B cell (primary cell): ENCODE measurements around the gene SHE. TPM values are rescaled to one million over a fixed set of nuclear protein-coding genes. Genes with fewer than 3 reads are reported as not detected.

ENCODE experiments used
- ATAC-seq: fragments of 200-7000 bp; cut with Tn5 transposase; one replicate; pipeline ENCODE4 v1.10.0; 2021; ENCODE audit warnings: low read depth, mild to moderate bottlenecking, moderate number of reproducible peaks, moderate library complexity
- CTCF ChIA-PET: fragments of 350-600 bp; sonication (Branson Sonifier 250); formaldehyde crosslinking; loops from one replicate; lab custom pipeline; 2021; ENCODE audit warnings: antibody characterized with exemption, inconsistent platforms; lab: Charles Lee
- POLR2A ChIA-PET: fragments of 350-600 bp; sonication (Branson Sonifier 250); formaldehyde crosslinking; loops from one replicate; lab custom pipeline; 2021; ENCODE audit warnings: antibody characterized with exemption; lab: Charles Lee
- DNase-seq: peaks from one replicate; pipeline ENCODE4 v3.0.0; 2013
- H2AFZ ChIP-seq: 2 replicates; pipeline ENCODE4 v1.6.1; 2012; ENCODE audit warnings: mild to moderate bottlenecking, low read depth, low read length; ENCODE audit not compliant: insufficient read depth, poor library complexity, severe bottlenecking
- H3K27ac ChIP-seq, 2 donors: 1 replicate in 1 of 2; 2 replicates in 1 of 2; pipeline ENCODE4 v1.5.1; 2012 to 2013; ENCODE audit warnings: low read length in 2 of 2, mild to moderate bottlenecking in 2 of 2, moderate library complexity in 1 of 2
- H3K27me3 ChIP-seq, 4 experiments: fragments of 200-600 bp in 1 of 4; sonication (generic) in 1 of 4; replicated peaks in 1 of 4; 1 replicate in 2 of 4; 2 replicates in 2 of 4; pipeline versions ENCODE4 v1.6.1 to v1.7.0; 2013 to 2016; ENCODE audit warnings: low read length in 3 of 4, mild to moderate bottlenecking in 2 of 4, mixed read lengths in 1 of 4, moderate library complexity in 1 of 4; ENCODE audit not compliant: insufficient read depth in 4 of 4, control insufficient read depth in 3 of 4; ENCODE audit errors: control extremely low read depth in 1 of 4
- H3K36me3 ChIP-seq, 2 experiments: replicated peaks in 1 of 2; 1 replicate in 1 of 2; 2 replicates in 1 of 2; pipeline versions ENCODE4 v1.6.1 to v1.7.1; 2013; ENCODE audit warnings: low read length in 1 of 2; ENCODE audit not compliant: insufficient read depth in 2 of 2, control insufficient read depth in 1 of 2; ENCODE audit errors: control extremely low read depth in 1 of 2, extremely low read depth in 1 of 2
- H3K4me1 ChIP-seq, 2 donors: fragments of 200-600 bp in 1 of 2; sonication (generic) in 1 of 2; 1 replicate in 1 of 2; 2 replicates in 1 of 2; pipeline versions ENCODE4 v1.5.1 to v1.6.1; 2013 to 2017; ENCODE audit warnings: low read length in 2 of 2; ENCODE audit not compliant: control insufficient read depth in 2 of 2, insufficient read depth in 2 of 2
- H3K4me2 ChIP-seq: replicated peaks from 2 replicates; pipeline ENCODE3; 2012; ENCODE audit warnings: mild to moderate bottlenecking, low read depth, low read length; ENCODE audit not compliant: poor library complexity, severe bottlenecking
- H3K4me3 ChIP-seq, 5 experiments: fragments of 200-600 bp in 1 of 5; sonication (generic) in 1 of 5; 1 replicate in 3 of 5; 2 replicates in 2 of 5; pipeline versions ENCODE4 v1.5.1 to v1.7.0; 2011 to 2016; ENCODE audit warnings: low read length in 4 of 5, mild to moderate bottlenecking in 4 of 5, low read depth in 2 of 5, control low read depth in 1 of 5, moderate library complexity in 1 of 5; ENCODE audit not compliant: insufficient read depth in 1 of 5; ENCODE audit errors: control extremely low read depth in 1 of 5, extremely low read depth in 1 of 5
- H3K79me2 ChIP-seq: fragments of 200-600 bp; sonication (generic); one replicate; pipeline ENCODE4 v1.6.0; 2016; ENCODE audit warnings: low read length; ENCODE audit not compliant: control insufficient read depth, insufficient read depth
- H3K9ac ChIP-seq: fragments of 200-600 bp; sonication (generic); 2 replicates; pipeline ENCODE4 v1.6.1; 2017; ENCODE audit warnings: mild to moderate bottlenecking, low read length, moderate library complexity
- H3K9me3 ChIP-seq, 3 donors: one replicate each; pipeline versions ENCODE4 v1.6.1 to v1.7.1; 2013; ENCODE audit warnings: low read length in 2 of 3; ENCODE audit not compliant: control insufficient read depth in 2 of 3, insufficient read depth in 1 of 3; ENCODE audit errors: control extremely low read depth in 1 of 3
- H4K20me1 ChIP-seq: 2 replicates; pipeline ENCODE4 v1.6.0; 2012; ENCODE audit warnings: mild to moderate bottlenecking, low read length; ENCODE audit not compliant: insufficient read depth, control insufficient read depth, poor library complexity, severe bottlenecking
- H3K27ac Mint-ChIP-seq: one replicate; pipeline ENCODE4 v1.8.0; 2021; ENCODE audit warnings: mixed read lengths
- H3K27me3 Mint-ChIP-seq: one replicate; pipeline ENCODE4 v1.8.0; 2021; ENCODE audit warnings: mixed read lengths
- H3K4me1 Mint-ChIP-seq: one replicate; pipeline ENCODE4 v1.8.0; 2021; ENCODE audit warnings: mixed read lengths
- H3K4me3 Mint-ChIP-seq: one replicate; pipeline ENCODE4 v1.8.0; 2021; ENCODE audit warnings: mixed read lengths
- H3K9me3 Mint-ChIP-seq: one replicate; pipeline ENCODE4 v1.8.0; 2022; ENCODE audit warnings: mixed read lengths; ENCODE audit not compliant: insufficient read depth
- CTCF ChIP-seq: fragments of 200-600 bp; IDR thresholded peaks from one replicate; pipeline ENCODE4 v1.8.0; 2022; ENCODE audit warnings: antibody characterized with exemption, mild to moderate bottlenecking
- EZH2 ChIP-seq: IDR thresholded peaks from 2 replicates; pipeline ENCODE4 v1.6.1; 2012; ENCODE audit warnings: borderline replicate concordance, low read depth, mild to moderate bottlenecking, moderate library complexity, low read length; ENCODE audit not compliant: insufficient read depth, poor library complexity, severe bottlenecking
- WGBS: methylation state at CpG from one replicate; pipeline ENCODE4 v1.1.5; 2013; ENCODE audit warnings: missing lambda C conversion rate; ENCODE audit not compliant: insufficient coverage; 5-methylcytosine and 5-hydroxymethylcytosine counted together
- intact Hi-C: fragments of 100-400 bp; cut with micrococcal nuclease; formaldehyde crosslinking; loops from one replicate; pipeline ENCODE4 v1.10.0; 2022
- polyA plus RNA-seq: library from polyadenylated mRNA; depleted of rRNA; stranded (reverse); fragments of >200 nt; gene quantifications from 2 replicates; pipeline ENCODE4 v1.2.3, GENCODE V29; 2012
- total RNA-seq, 2 donors: library from RNA; stranded (reverse); fragments of 120-200 nt in 1 of 2; gene quantifications; 1 replicate in 1 of 2; 2 replicates in 1 of 2; pipeline versions ENCODE4 v1.2.3 to v1.2.4, GENCODE V29; 2013 to 2022

Gene SHE
- total and polyA plus RNA-seq, 2 donors (not counting 1 experiment from before 2014, with no cell fraction given): 0.01 TPM; not detected in 1

GRCh38 chr1:154459080-154459479, 43.1 kb downstream of the SHE start:
- Mint-ChIP-seq H3K27ac (no peak overlapping the region), H3K4me1 (no peaks in the 10 kb centered on the region)

GRCh38 chr1:154456631-154457030, 45.6 kb downstream of the SHE start:
- intact Hi-C loops: no loop called here
- Mint-ChIP-seq H3K9me3 (no peaks in the 10 kb centered on the region), H3K4me3 (no peak overlapping the region), H3K27ac (no peak overlapping the region), H3K27me3 (no peaks in the 10 kb centered on the region), H3K4me1 (no peaks in the 10 kb centered on the region)
- TF ChIP-seq EZH2 (no peak), CTCF (no peak)
- H3K9me3 ChIP-seq: no peaks in the 10 kb centered on the region
- POLR2A ChIA-PET: no interaction called here
- H3K79me2 ChIP-seq: no peaks in the 10 kb centered on the region
- no peak overlapping the region for H2AFZ ChIP-seq
- no peaks in the 10 kb centered on the region for H3K4me1 ChIP-seq
- no peaks in the 10 kb centered on the region for H3K36me3 ChIP-seq
- no peaks in the 10 kb centered on the region for H3K27me3 ChIP-seq
- DNase-seq (no peak), ATAC-seq (no peak)
- H3K4me2 ChIP-seq: no peak overlapping the region
- CTCF ChIA-PET: no interaction called here
- no peak overlapping the region for H3K4me3 ChIP-seq
- H4K20me1 ChIP-seq: no peaks in the 10 kb centered on the region
- WGBS: 91% methylated on average over 4 of the region's 6 CpGs
- no peak overlapping the region for H3K27ac ChIP-seq
- no peak overlapping the region for H3K9ac ChIP-seq

More at GRCh38 chr1:154459080-154459479, 43.1 kb downstream of the SHE start:
- Histone ChIP-seq H3K27ac (no peak overlapping the region), H2AFZ (no peak overlapping the region), H3K27me3 (no peaks in the 10 kb centered on the region), H3K4me2 (no peak overlapping the region), H3K4me3 (no peak overlapping the region), H3K4me1 (no peaks in the 10 kb centered on the region), H3K79me2 (no peaks in the 10 kb centered on the region), H4K20me1 (no peaks in the 10 kb centered on the region), H3K9me3 (no peaks in the 10 kb centered on the region), H3K36me3 (no peaks in the 10 kb centered on the region), H3K9ac (no peak overlapping the region)
- DNase-seq (no peak), ATAC-seq (no peak)
- POLR2A ChIA-PET: no interaction called here
- CTCF ChIA-PET: no interaction called here
- Mint-ChIP-seq H3K4me3 (no peak overlapping the region), H3K9me3 (no peaks in the 10 kb centered on the region), H3K27me3 (no peaks in the 10 kb centered on the region)
- intact Hi-C loops: no loop called here
- TF ChIP-seq CTCF: no peak
